H1 (cell line): ENCODE data around the gene ANKRD24. TPM values are rescaled to one million over a fixed set of nuclear protein-coding genes. Genes with fewer than 3 reads are reported as not detected.

Experiments
- HDAC2 ChIP-seq, 2 experiments: fragments of 300-600 bp in 1 of 2; sonication (generic) in 1 of 2; IDR thresholded peaks; 2 replicates each; pipeline ENCODE4 v1.6.1; 2011 to 2012; ENCODE audit warnings: low read depth in 2 of 2, low read length in 2 of 2, mild to moderate bottlenecking in 2 of 2, moderate library complexity in 2 of 2, borderline replicate concordance in 1 of 2, inconsistent platforms in 1 of 2
- polyA plus RNA-seq, 7 experiments: library from polyadenylated mRNA; depleted of rRNA in 3 of 7; stranded (reverse) in 5 of 7; unstranded in 2 of 7; fragments of >200 nt in 5 of 7; fragments of 200-250 nt in 2 of 7; gene quantifications; 1 replicate in 5 of 7; 2 replicates in 1 of 7; 4 replicates in 1 of 7; pipeline versions ENCODE4 v1.2.1 to v1.2.3, GENCODE V29; 2011 to 2013; ENCODE audit warnings: missing spikeins in 2 of 7, mixed read lengths in 2 of 7
- total RNA-seq: library from RNA; stranded (reverse); fragmentation: NEBNext Ultra II Directional; extraction: Animal tissue kit (Norgen Biotek cat#: 25700); gene quantifications from 2 replicates; pipeline ENCODE4 v1.2.1, GENCODE V29; 2021

Gene ANKRD24
- total and polyA plus RNA-seq, 2 of the 8 experiments (the other 6 are each of a cell fraction or from before 2014, with no cell fraction given) = 7.6 to 14.1 TPM

DNA sequence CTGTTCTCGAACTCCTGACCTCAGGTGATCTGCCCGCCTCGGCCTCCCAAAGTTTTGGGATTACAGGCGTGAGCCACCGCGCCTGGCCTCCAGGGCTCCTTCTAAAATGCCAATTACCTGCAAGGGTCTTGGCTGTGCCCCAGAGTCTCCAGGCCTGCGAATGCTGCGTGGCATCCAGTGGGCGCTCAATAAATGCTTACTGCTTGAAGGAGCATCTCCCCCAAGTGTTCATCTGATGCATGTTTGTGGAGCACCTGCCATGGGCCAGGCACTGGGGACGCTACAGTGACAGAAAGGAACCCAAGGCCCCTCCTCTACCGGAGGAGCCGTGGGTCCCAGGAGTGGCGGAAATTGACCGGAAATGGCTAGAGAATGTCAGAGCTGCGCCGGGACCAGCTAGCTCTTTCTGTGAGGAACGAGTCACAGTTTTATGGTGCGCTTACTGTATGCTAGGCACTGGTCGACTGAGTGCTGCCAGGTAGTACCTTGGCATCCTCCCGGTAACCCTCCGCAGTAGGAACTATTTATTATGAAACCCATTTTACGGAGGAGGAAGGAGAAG lies 14.2 kb downstream of the ANKRD24 start (continued):
- no peak for TF ChIP-seq HDAC2 (IDR thresholded peaks at IDR 0.05; ENCODE audit: borderline replicate concordance in 1 of 2, low read depth in 2 of 2, low read length in 2 of 2)
- TF ChIP-seq, all 59 proteins: peak for 0
